GM18858 (cell line): Measurements from ENCODE around the gene POTEJ.
A peak's percentile ranks its signal among the peaks of the same experiment; 100 is the strongest.
"Not testable (repeated sequence)": the region's sequence is repeated elsewhere in the genome, so short reads cannot be mapped to it uniquely, and the experiment has no call there.

ENCODE experiments used
- ATAC-seq: cut with Tn5 transposase; IDR thresholded peaks from one replicate; pipeline ENCODE4 v1.9.1; 2021; ENCODE audit not compliant: unreplicated experiment

The POTEJ gene

GRCh38 chr2:130611140-130611539, at the start of gene POTEJ:
TSS of gene POTEJ (plus strand) at chr2:130611440. CDS start at chr2:130611533, 93 bp downstream.
- not testable (repeated sequence) for ATAC-seq

GRCh38 chr2:130566165-130566564, 45.1 kb upstream of the POTEJ start:
- not testable (repeated sequence) for ATAC-seq

- not testable (repeated sequence) for ATAC-seq
Observed at GRCh38 chr2:130571929-130572328, 39.3 kb upstream of the POTEJ start.

GRCh38 chr2:130574230-130574629, 37.0 kb upstream of the POTEJ start:
- not testable (repeated sequence) for ATAC-seq

DNA sequence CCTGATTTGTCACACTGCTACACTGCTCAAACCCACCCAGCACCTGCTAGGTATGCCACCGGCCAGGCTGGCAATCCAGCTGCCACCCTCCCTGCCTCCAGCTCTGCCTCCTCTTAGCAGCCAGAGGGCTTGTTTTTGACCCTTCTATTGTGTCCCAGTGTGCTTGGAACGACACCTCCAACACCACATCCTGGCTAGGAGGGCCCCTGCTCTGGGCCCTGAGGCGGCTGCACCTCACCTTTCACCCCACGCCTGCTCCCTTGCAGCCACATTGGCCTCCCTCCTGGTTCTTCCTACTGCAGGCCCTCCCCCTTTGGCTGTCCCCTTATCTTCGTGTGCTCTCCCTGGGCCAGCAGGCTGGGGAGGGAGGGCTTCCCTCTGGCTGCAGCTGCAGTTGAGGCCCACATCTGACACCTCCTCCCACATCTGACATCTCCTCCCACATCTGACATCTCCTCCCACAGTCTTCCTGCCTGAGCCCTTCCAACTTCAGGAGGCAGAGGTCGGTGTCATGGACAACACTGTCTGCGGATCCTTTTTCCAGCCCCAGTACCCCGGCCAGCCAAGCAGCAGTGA, 34.9 kb upstream of the POTEJ start:
- ATAC-seq, result not testable (repeated sequence)

GRCh38 chr2:130577559-130577958, 33.7 kb upstream of the POTEJ start:
- ATAC-seq, result not testable (repeated sequence)

DNA sequence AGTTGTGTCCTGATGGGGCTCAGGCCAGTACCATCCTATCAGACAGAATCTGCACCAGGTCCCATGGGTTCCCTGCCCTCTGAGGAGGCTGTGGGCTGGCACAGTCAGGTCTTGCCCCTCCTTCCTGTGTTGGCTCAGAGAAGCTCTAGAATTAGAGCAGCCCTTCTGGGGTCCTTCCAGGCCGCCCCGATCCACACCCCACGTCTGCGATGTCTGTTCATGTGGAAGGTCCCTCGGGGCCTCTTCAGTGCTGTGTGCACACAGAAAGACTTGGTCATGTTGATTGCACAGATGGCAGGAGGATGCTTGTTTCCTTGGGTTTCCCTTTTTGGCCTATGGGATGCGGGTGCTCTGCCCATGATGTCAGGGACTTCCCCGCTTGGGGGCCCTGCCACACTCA, 32.1 kb upstream of the POTEJ start:
- ATAC-seq, result not testable (repeated sequence)

DNA sequence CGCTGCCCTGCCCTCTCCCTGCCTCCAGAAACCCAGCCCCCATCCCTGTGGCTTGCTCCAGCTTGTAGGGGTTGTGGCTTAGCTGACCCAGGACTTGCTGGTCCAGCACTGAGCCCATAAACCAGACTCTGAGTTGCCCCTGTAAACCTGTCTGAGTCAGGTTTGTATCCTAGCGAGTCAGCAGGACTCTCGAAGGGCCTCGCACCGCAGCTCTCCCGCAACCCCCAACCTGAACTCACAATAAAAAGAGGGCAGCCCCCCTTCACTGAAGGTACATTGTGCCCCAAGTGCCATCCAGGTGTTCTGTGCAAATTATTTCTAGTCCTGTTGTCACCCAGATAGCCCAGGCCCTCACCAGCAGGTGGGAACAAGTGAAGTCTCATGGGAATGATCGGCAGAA, 29.7 kb upstream of the POTEJ start:
- ATAC-seq, result not testable (repeated sequence)

DNA sequence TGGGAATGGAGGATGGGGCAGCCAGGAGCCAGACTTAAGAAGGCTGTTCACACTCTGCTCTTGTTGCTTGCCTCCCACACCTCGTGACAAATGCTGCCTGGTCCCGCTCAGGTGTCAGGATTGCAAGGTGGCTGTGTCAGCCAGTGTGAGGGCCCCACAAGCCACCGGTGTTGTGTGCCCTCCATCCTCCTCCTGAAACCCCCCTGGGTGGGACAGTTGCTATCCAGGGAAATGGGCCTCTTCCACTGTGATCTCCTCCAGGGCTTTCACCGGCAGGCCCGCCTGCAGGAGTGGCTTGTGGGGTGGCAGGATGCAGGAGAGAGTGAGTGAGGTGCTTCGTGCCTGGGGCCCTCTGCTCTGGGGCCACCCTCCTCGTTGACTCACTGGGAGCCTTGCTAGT, 28.3 kb upstream of the POTEJ start:
- ATAC-seq, result not testable (repeated sequence)

DNA sequence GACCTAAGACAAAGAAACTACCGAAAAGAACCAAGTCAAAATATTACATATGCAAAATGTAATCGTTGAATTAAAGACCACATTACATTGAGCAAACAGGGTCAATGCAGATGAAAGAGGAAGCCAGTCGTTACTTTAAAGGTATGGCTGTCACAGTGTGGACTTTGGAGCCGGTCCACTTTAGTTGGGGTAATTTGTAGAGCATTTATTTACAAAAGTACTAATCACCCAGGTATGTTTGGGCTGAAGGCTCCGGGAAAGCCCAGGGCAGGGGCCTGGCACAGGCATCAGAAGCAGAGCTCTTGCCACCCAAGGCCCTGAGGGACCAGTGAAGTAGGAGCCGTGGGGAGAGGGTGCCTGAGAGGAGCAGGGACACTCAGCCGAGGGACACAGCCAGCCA, 27.7 kb upstream of the POTEJ start:
- not testable (repeated sequence) for ATAC-seq

GRCh38 chr2:130584726-130585125, 26.5 kb upstream of the POTEJ start:
- ATAC-seq, result not testable (repeated sequence)

DNA sequence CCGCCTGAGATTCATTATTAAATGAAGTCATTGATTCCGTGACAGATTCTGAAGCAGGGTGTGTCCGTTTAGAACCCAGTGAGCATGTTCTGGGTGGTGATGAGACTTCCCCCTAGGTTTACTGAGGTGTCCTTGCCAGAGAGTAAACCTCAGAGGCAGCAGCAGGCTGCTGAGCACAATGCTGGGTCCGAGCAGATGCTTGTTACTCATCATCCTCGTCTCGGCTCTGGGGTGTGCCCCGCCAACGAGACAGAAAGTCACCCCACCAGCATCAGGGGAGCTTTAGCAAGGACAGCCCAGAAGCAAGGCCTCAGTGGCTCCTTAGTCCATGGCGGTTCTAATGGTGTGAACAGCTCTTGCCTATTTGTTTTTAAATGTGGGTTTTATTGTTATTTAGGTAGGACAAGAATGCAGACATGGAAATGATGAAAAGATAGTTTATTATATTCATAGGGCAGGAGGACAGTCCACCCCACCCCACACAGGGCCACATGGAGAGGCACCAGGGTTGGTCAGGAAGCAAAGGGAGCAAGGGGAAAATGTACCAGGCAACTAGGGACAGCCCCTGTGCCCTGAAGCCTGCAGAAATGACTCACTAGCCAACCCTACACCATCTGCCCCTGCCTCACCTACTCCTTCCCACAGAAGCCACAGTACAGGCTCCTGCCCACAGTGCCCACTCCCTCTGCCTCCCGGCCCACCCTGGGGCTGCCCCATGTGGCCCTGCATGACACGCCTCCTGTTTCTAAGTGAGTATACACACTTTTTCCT, 22.4 kb upstream of the POTEJ start:
- peak; percentile 89 for ATAC-seq

GRCh38 chr2:130590170-130590841, 20.9 kb upstream of the POTEJ start:
- not testable (repeated sequence) for ATAC-seq

- ATAC-seq, result not testable (repeated sequence)
Observed at GRCh38 chr2:130590842-130591359, 20.3 kb upstream of the POTEJ start.

- not testable (repeated sequence) for ATAC-seq
Observed at GRCh38 chr2:130592791-130593414, 18.3 kb upstream of the POTEJ start.

GRCh38 chr2:130594011-130594410, 17.2 kb upstream of the POTEJ start:
- ATAC-seq, result not testable (repeated sequence)

DNA sequence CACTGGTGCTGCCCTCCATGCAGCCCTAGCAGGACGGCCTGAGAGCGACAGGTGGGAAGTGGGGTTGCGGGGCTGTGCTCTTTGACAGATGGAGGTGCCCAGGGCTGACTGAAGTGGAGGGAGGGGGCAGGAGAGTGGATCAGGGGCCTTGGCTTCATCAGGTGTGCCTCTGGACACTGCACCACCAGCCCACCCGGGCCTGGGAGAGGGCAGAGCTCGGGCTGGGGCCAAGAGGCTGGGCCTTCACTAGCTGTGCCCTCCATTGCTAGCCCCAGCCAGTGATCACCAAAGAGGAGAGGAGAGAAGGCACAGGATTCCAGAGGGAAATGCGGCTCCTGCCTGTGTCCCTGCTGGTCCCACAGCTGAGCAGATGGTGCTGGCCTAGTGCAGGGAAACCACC, 14.5 kb upstream of the POTEJ start:
- not testable (repeated sequence) for ATAC-seq

DNA sequence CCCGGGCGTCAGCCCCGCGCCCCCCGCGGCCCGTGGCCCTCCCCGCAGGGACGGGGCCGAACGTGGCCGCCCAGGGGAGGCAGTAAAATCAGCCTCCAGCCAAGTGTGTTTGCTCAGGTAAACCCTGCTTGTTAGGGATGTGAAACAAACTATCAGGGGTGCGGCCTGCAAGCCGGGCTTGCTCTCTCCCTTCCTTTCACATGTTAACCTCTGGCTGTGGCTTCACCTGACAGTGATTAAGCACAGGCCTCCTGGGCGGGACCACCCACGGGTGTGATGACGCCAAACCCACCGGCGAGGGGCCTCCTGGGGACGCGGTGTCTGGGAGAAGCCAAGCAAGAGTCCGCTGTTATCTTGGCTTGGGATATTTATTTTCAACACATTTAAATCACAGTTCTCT, 13.2 kb upstream of the POTEJ start:
- ATAC-seq, result not testable (repeated sequence)

GRCh38 chr2:130598463-130598862, 12.8 kb upstream of the POTEJ start:
- not testable (repeated sequence) for ATAC-seq

DNA sequence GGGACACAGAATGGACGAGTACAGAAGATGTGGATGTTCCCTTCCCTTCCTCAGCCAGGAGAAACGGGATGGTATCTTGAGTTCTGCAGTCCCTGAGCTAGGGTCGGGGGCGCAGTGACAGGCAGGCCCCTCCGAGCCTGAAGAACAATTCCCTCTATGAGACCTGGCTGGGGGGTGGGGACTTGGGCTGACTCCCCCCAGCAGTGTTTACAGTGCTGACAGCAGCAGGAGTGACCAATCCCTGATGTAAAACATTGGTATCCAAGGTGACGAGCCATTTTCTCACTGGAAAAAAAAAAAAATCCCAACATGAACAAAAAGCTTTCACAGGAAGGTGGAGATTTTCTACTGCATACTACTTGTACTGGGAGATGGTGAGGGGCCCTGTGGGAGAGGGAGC, 11.8 kb upstream of the POTEJ start, which contains the start of gene CFC1:
Gene CFC1, minus strand, starts transcription at position 183 of the 400 bp plus-strand sequence. CDS start 288 bp downstream, outside the sequence.
- not testable (repeated sequence) for ATAC-seq

- ATAC-seq, result not testable (repeated sequence)
Observed at GRCh38 chr2:130599926-130600325, 11.3 kb upstream of the POTEJ start.
